Prostate gland (tissue), 2 donors: Measurements from ENCODE around the gene DNAJC1. TPM values are rescaled to one million over a fixed set of nuclear protein-coding genes. Genes with fewer than 3 reads are reported as not detected.

Source experiments
- DNase-seq: peaks from one replicate; pipeline ENCODE4 v3.0.0-alpha.2; 2019; ENCODE audit warnings: low spot score
- H3K27ac ChIP-seq, 2 donors: fragments of 200-600 bp; sonication (generic); 2 replicates each; pipeline ENCODE4 v1.5.1; 2017 to 2019
- H3K27me3 ChIP-seq: fragments of 200-600 bp; sonication (generic); replicated peaks from 2 replicates; pipeline ENCODE4 v1.5.1; 2019; ENCODE audit not compliant: insufficient read depth
- H3K36me3 ChIP-seq, 2 donors: fragments of 200-600 bp; sonication (generic); 1 replicate in 1 of 2; 2 replicates in 1 of 2; pipeline versions ENCODE4 v1.5.1 to v1.8.1; 2017 to 2019
- H3K4me1 ChIP-seq: fragments of 200-600 bp; sonication (generic); replicated peaks from 2 replicates; pipeline ENCODE4 v1.5.1; 2019
- H3K4me3 ChIP-seq, 2 donors: fragments of 200-600 bp; sonication (generic); 2 replicates each; pipeline ENCODE4 v1.5.1; 2017 to 2019
- H3K9me3 ChIP-seq: fragments of 200-600 bp; sonication (generic); 2 replicates; pipeline ENCODE4 v1.5.1; 2017
- CTCF ChIP-seq, 4 experiments: fragments of 200-600 bp in 2 of 4; fragments of 450-650 bp in 2 of 4; sonication (generic) in 2 of 4; IDR thresholded peaks; 1 replicate in 3 of 4; 2 replicates in 1 of 4; pipeline ENCODE4 v1.5.1; 2016 to 2019; ENCODE audit warnings: antibody characterized with exemption in 4 of 4, mild to moderate bottlenecking in 2 of 4, moderate library complexity in 2 of 4
- POLR2A ChIP-seq: fragments of 450-650 bp; IDR thresholded peaks from one replicate; pipeline ENCODE4 v1.6.1; 2016; ENCODE audit warnings: antibody characterized with exemption, mild to moderate bottlenecking
- POLR2AphosphoS5 ChIP-seq: sonication (generic); formaldehyde crosslinking; IDR thresholded peaks from one replicate; pipeline ENCODE4 v1.6.1; 2017; ENCODE audit warnings: antibody characterized with exemption
- whole genome bisulfite sequencing: methylation state at CpG from one replicate; pipeline ENCODE4 v1.1.5; 2018; 5-methylcytosine and 5-hydroxymethylcytosine counted together
- intact Hi-C: fragments of 100-400 bp; cut with DNase I; formaldehyde crosslinking; loops from one replicate; pipeline ENCODE4 v1.14.2; 2022
- total RNA-seq, 2 donors: library from RNA; depleted of rRNA; stranded (reverse); fragments of >200 nt; gene quantifications; one replicate each; pipeline ENCODE4 v1.1.0, GENCODE V29; 2016

Gene DNAJC1
- total RNA-seq, 2 donors from 2014 or later: 62.8 to 89.3 TPM

- WGBS: 66% methylated on average over 1 of the region's 1 CpG
- TF ChIP-seq POLR2AphosphoS5: no peak
- TF ChIP-seq POLR2A: no peak
- no peak for TF ChIP-seq CTCF (IDR thresholded peaks at IDR 0.05)
- Histone ChIP-seq H3K27ac (no peak overlapping the region), H3K27me3 (no peaks in the 10 kb centered on the region), H3K36me3 (no peaks in the 10 kb centered on the region), H3K4me1 (no peaks in the 10 kb centered on the region), H3K9me3 (no peaks in the 10 kb centered on the region), H3K4me3 (no peak overlapping the region)
- no peak for DNase-seq
- intact Hi-C loops: no loop called here
These were observed 28.0 kb downstream of the DNAJC1 start for GRCh38 chr10:21975378-21975990.

GRCh38 chr10:21972584-21972983, 30.9 kb downstream of the DNAJC1 start:
- Histone ChIP-seq H3K4me3 (no peak overlapping the region), H3K27me3 (no peaks in the 10 kb centered on the region), H3K27ac (no peak overlapping the region), H3K4me1 (no peaks in the 10 kb centered on the region), H3K9me3 (no peaks in the 10 kb centered on the region), H3K36me3 (no peaks in the 10 kb centered on the region)
- TF ChIP-seq CTCF (IDR thresholded peaks at IDR 0.05): no peak
- no peak for TF ChIP-seq POLR2A
- TF ChIP-seq POLR2AphosphoS5: no peak
- DNase-seq: no peak
- 94% methylated on average over 1 of the region's 1 CpG for WGBS
- intact Hi-C loops: no loop called here

- Histone ChIP-seq H3K27ac (no peak overlapping the region), H3K27me3 (no peaks in the 10 kb centered on the region), H3K9me3 (no peaks in the 10 kb centered on the region), H3K4me3 (no peak overlapping the region), H3K36me3 (no peaks in the 10 kb centered on the region), H3K4me1 (no peaks in the 10 kb centered on the region)
- intact Hi-C loops: no loop called here
- no peak for DNase-seq
- TF ChIP-seq POLR2A (no peak), CTCF (IDR thresholded peaks at IDR 0.05) (no peak), POLR2AphosphoS5 (no peak)
- 93% methylated on average over 5 of the region's 5 CpGs for WGBS
These were observed 33.9 kb downstream of the DNAJC1 start for GRCh38 chr10:21969326-21970287.

GRCh38 chr10:21964983-21965665, 38.4 kb downstream of the DNAJC1 start:
- intact Hi-C loops: no loop called here
- no peak for DNase-seq
- Histone ChIP-seq H3K9me3 (no peaks in the 10 kb centered on the region), H3K4me1 (no peaks in the 10 kb centered on the region), H3K27me3 (no peaks in the 10 kb centered on the region), H3K36me3 (no peaks in the 10 kb centered on the region), H3K4me3 (no peak overlapping the region), H3K27ac (no peak overlapping the region)
- no peak for TF ChIP-seq POLR2A
- peak; percentile 19 for TF ChIP-seq POLR2AphosphoS5

- H3K4me3 ChIP-seq: no peak overlapping the region
- 95% methylated on average over 5 of the region's 5 CpGs for WGBS
- no peaks in the 10 kb centered on the region for H3K27me3 ChIP-seq
- H3K27ac ChIP-seq: no peak overlapping the region
- H3K36me3 ChIP-seq: no peaks in the 10 kb centered on the region
- H3K9me3 ChIP-seq: no peaks in the 10 kb centered on the region
- DNase-seq: no peak
- intact Hi-C loops: no loop called here
- TF ChIP-seq POLR2A (no peak), CTCF (IDR thresholded peaks at IDR 0.05) (no peak), POLR2AphosphoS5 (no peak)
- H3K4me1 ChIP-seq: no peaks in the 10 kb centered on the region
These were observed 41.2 kb downstream of the DNAJC1 start for GRCh38 chr10:21962358-21962757.
